Nephron (organoid): ENCODE results near the gene ASB8.

Experiments
- H3K27ac Mint-ChIP-seq, 3 experiments: 2 replicates each; pipeline ENCODE4 v1.8.0; 2020; ENCODE audit warnings: mixed read lengths in 3 of 3, mild to moderate bottlenecking in 2 of 3, moderate library complexity in 1 of 3
- H3K27me3 Mint-ChIP-seq: 2 replicates; pipeline ENCODE4 v1.8.0; 2021; ENCODE audit warnings: low read depth, mild to moderate bottlenecking, moderate library complexity, mixed read lengths
- H3K36me3 Mint-ChIP-seq: 2 replicates; pipeline ENCODE4 v1.8.0; 2020; ENCODE audit warnings: low read depth, mixed read lengths
- H3K4me1 Mint-ChIP-seq: 2 replicates; pipeline ENCODE4 v1.8.0; 2020; ENCODE audit warnings: mixed read lengths
- H3K4me3 Mint-ChIP-seq, 3 experiments: 2 replicates each; pipeline ENCODE4 v1.8.0; 2020; ENCODE audit warnings: mild to moderate bottlenecking in 3 of 3, mixed read lengths in 3 of 3, moderate library complexity in 2 of 3
- H3K9me3 Mint-ChIP-seq: 2 replicates; pipeline ENCODE4 v1.8.0; 2020; ENCODE audit warnings: mixed read lengths
- CTCF ChIP-seq, 3 experiments: fragments of 200-600 bp; sonication (generic); IDR thresholded peaks; one replicate each; pipeline ENCODE4 v1.5.0; 2021; ENCODE audit warnings: antibody characterized with exemption in 3 of 3; ENCODE audit not compliant: unreplicated experiment in 3 of 3

The ASB8 gene

GRCh38 chr12:48122065-48122834, 35.1 kb downstream of the ASB8 start:
- Mint-ChIP-seq H3K27ac (no peak overlapping the region), H3K4me1 (peaks cover 56% of the 10 kb centered on the region), H3K36me3 (peaks cover 43% of the 10 kb centered on the region), H3K4me3 (peak overlapping the region; percentile 3 to 56 (median 45)), H3K27me3 (no peaks in the 10 kb centered on the region), H3K9me3 (no peaks in the 10 kb centered on the region)
- TF ChIP-seq CTCF (IDR thresholded peaks at IDR 0.05; ENCODE audit: unreplicated experiment in 3 of 3), result no peak

- Mint-ChIP-seq H3K4me1 (peaks cover 50% of the 10 kb centered on the region), H3K27me3 (no peaks in the 10 kb centered on the region), H3K36me3 (peaks cover 36% of the 10 kb centered on the region), H3K4me3 (peak overlapping the region in 2 of 3 experiments; percentile 27 to 31), H3K27ac (peak overlapping the region in 1 of 3 experiments; percentile 4), H3K9me3 (no peaks in the 10 kb centered on the region)
- TF ChIP-seq CTCF (IDR thresholded peaks at IDR 0.05; ENCODE audit: unreplicated experiment in 3 of 3), result no peak
These were observed 35.8 kb downstream of the ASB8 start for GRCh38 chr12:48121522-48121921.

GRCh38 chr12:48119834-48120195, 37.5 kb downstream of the ASB8 start:
- peak overlapping the region; percentile 81 to 96 (median 96) for H3K27ac Mint-ChIP-seq
- H3K9me3 Mint-ChIP-seq, result no peaks in the 10 kb centered on the region
- H3K4me3 Mint-ChIP-seq, result peak overlapping the region; percentile 95 to 98 (median 96)
- TF ChIP-seq CTCF (IDR thresholded peaks at IDR 0.05; ENCODE audit: unreplicated experiment in 3 of 3), result no peak
- H3K4me1 Mint-ChIP-seq, result peaks cover 41% of the 10 kb centered on the region
- peaks cover under 1% of the 10 kb centered on the region for H3K27me3 Mint-ChIP-seq
- H3K36me3 Mint-ChIP-seq, result peaks cover 24% of the 10 kb centered on the region

- Mint-ChIP-seq H3K27me3 (peaks cover 5% of the 10 kb centered on the region), H3K9me3 (no peaks in the 10 kb centered on the region), H3K4me1 (peaks cover 39% of the 10 kb centered on the region), H3K4me3 (peak within 1 kb of the TSS; percentile 95 to 98 (median 96)), H3K27ac (peak within 1 kb of the TSS; percentile 81 to 96 (median 96)), H3K36me3 (peaks cover 18% of the 10 kb centered on the region)
- TF ChIP-seq CTCF (IDR thresholded peaks at IDR 0.05; ENCODE audit: unreplicated experiment in 3 of 3), result no peak
These were observed 38.1 kb downstream of the ASB8 start, which contains the start of gene PFKM for GRCh38 chr12:48119078-48119833. Gene PFKM (plus strand): TSS chr12:48119364. CDS start chr12:48122775, 3,411 bp downstream.

- Mint-ChIP-seq H3K4me1 (peaks cover 36% of the 10 kb centered on the region), H3K27me3 (peaks cover 13% of the 10 kb centered on the region), H3K9me3 (no peaks in the 10 kb centered on the region), H3K4me3 (peak overlapping the region; percentile 95 to 98 (median 96)), H3K27ac (peak overlapping the region; percentile 81 to 96 (median 96)), H3K36me3 (peaks cover 13% of the 10 kb centered on the region)
- no peak for TF ChIP-seq CTCF (IDR thresholded peaks at IDR 0.05; ENCODE audit: unreplicated experiment in 3 of 3)
These were observed 38.9 kb downstream of the ASB8 start for GRCh38 chr12:48118284-48118871.
